MM.1S (cell line): Measurements from ENCODE around the gene FBXW10B.
"Not testable (repeated sequence)": the region's sequence is repeated elsewhere in the genome, so short reads cannot be mapped to it uniquely, and the experiment has no call there.

Experiments used
- CTCF ChIP-seq: fragments of 300-600 bp; sonication (generic); IDR thresholded peaks from 2 replicates; pipeline ENCODE4 v1.5.1; 2016; ENCODE audit warnings: antibody characterized with exemption, low read length, mixed read lengths
- EZH2 ChIP-seq: fragments of 300-600 bp; sonication (generic); optimal IDR thresholded peaks from 2 replicates; pipeline ENCODE3; 2017; ENCODE audit warnings: low read depth, mild to moderate bottlenecking, antibody characterized with exemption, low read length, mixed read lengths

GRCh38 chr17:15591986-15592385, 27.5 kb downstream of the FBXW10B start:
- not testable (repeated sequence) for TF ChIP-seq EZH2, CTCF
